K562 (cell line): ENCODE data around the gene PYDC1.
"Not testable (repeated sequence)": the region's sequence is repeated elsewhere in the genome, so short reads cannot be mapped to it uniquely, and the experiment has no call there.

ENCODE experiments used
- KLF1 ChIP-seq: fragments of 450-650 bp; IDR thresholded peaks from 2 replicates; pipeline ENCODE4 v1.6.1; 2016; ENCODE audit warnings: missing genetic modification characterization, missing compliant biosample characterization
- YY1 ChIP-seq, 3 experiments: IDR thresholded peaks; 2 replicates each; pipeline ENCODE4 v1.6.1; 2011; ENCODE audit warnings: low read length in 2 of 3, mild to moderate bottlenecking in 2 of 3, moderate library complexity in 2 of 3, borderline replicate concordance in 1 of 3, control low read depth in 1 of 3, low read depth in 1 of 3; ENCODE audit not compliant: insufficient read depth in 3 of 3, insufficient replicate concordance in 2 of 3, control insufficient read depth in 1 of 3, insufficient read length in 1 of 3; ENCODE audit errors: extremely low read depth in 1 of 3
- TF ChIP-seq, protein P1 (sequence below): fragments of 250-450 bp; sonication (Bioruptor Pico); IDR thresholded peaks from 2 replicates; pipeline ENCODE4 v1.5.0; 2020; ENCODE audit warnings: mild to moderate bottlenecking
- TF ChIP-seq, protein P2 (sequence below): sonication (generic); formaldehyde crosslinking; IDR thresholded peaks from 2 replicates; pipeline ENCODE4 v1.8.1; 2022; ENCODE audit warnings: missing genetic modification reagents
- TF ChIP-seq, protein P3 (sequence below): sonication (generic); formaldehyde crosslinking; IDR thresholded peaks from 2 replicates; pipeline ENCODE4 v1.9.0; 2022; ENCODE audit warnings: mild to moderate bottlenecking, missing genetic modification reagents
- TF ChIP-seq, protein P4 (sequence below): sonication (generic); formaldehyde crosslinking; IDR thresholded peaks from 2 replicates; pipeline ENCODE4 v1.9.0; 2022; ENCODE audit warnings: mild to moderate bottlenecking, missing genetic modification reagents
- TF ChIP-seq, protein P5 (sequence below), 2 experiments: fragments of 450-650 bp; formaldehyde crosslinking in 1 of 2; IDR thresholded peaks; 2 replicates each; pipeline versions ENCODE4 v1.4.0 to v1.6.1; 2014 to 2020; ENCODE audit warnings: mild to moderate bottlenecking in 2 of 2, borderline replicate concordance in 1 of 2, low read depth in 1 of 2

DNA sequence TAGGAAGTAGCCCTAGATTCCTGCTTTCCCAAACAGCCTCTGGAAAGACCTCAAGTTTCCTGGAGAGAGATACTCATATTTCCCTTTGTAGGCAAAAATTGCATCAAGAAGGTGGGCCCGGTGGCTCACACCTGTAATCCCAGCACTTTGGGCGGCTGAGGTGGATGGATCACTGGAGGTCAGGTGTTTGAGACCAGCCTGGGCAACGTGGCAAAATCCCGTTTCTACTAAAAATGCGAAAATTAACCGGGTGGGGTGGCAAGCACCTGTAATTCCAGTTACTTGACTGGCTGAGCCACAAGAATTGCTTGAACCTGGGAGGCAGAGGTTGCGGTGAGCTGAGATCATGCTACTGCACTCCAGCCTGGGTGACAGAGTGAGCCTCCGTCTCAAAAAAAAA lies 16.8 kb downstream of the PYDC1 start:
- TF ChIP-seq, protein P1, sequence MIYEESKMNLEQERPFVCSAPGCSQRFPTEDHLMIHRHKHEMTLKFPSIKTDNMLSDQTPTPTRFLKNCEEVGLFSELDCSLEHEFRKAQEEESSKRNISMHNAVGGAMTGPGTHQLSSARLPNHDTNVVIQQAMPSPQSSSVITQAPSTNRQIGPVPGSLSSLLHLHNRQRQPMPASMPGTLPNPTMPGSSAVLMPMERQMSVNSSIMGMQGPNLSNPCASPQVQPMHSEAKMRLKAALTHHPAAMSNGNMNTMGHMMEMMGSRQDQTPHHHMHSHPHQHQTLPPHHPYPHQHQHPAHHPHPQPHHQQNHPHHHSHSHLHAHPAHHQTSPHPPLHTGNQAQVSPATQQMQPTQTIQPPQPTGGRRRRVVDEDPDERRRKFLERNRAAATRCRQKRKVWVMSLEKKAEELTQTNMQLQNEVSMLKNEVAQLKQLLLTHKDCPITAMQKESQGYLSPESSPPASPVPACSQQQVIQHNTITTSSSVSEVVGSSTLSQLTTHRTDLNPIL: not testable (repeated sequence)
- TF ChIP-seq, protein P2, sequence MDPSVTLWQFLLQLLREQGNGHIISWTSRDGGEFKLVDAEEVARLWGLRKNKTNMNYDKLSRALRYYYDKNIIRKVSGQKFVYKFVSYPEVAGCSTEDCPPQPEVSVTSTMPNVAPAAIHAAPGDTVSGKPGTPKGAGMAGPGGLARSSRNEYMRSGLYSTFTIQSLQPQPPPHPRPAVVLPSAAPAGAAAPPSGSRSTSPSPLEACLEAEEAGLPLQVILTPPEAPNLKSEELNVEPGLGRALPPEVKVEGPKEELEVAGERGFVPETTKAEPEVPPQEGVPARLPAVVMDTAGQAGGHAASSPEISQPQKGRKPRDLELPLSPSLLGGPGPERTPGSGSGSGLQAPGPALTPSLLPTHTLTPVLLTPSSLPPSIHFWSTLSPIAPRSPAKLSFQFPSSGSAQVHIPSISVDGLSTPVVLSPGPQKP: not testable (repeated sequence)
- TF ChIP-seq, protein P3, sequence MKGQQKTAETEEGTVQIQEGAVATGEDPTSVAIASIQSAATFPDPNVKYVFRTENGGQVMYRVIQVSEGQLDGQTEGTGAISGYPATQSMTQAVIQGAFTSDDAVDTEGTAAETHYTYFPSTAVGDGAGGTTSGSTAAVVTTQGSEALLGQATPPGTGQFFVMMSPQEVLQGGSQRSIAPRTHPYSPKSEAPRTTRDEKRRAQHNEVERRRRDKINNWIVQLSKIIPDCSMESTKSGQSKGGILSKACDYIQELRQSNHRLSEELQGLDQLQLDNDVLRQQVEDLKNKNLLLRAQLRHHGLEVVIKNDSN: not testable (repeated sequence)
- TF ChIP-seq, protein P4, sequence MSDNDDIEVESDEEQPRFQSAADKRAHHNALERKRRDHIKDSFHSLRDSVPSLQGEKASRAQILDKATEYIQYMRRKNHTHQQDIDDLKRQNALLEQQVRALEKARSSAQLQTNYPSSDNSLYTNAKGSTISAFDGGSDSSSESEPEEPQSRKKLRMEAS (CRISPR knock-in tag): not testable (repeated sequence)
- TF ChIP-seq, protein P5, sequence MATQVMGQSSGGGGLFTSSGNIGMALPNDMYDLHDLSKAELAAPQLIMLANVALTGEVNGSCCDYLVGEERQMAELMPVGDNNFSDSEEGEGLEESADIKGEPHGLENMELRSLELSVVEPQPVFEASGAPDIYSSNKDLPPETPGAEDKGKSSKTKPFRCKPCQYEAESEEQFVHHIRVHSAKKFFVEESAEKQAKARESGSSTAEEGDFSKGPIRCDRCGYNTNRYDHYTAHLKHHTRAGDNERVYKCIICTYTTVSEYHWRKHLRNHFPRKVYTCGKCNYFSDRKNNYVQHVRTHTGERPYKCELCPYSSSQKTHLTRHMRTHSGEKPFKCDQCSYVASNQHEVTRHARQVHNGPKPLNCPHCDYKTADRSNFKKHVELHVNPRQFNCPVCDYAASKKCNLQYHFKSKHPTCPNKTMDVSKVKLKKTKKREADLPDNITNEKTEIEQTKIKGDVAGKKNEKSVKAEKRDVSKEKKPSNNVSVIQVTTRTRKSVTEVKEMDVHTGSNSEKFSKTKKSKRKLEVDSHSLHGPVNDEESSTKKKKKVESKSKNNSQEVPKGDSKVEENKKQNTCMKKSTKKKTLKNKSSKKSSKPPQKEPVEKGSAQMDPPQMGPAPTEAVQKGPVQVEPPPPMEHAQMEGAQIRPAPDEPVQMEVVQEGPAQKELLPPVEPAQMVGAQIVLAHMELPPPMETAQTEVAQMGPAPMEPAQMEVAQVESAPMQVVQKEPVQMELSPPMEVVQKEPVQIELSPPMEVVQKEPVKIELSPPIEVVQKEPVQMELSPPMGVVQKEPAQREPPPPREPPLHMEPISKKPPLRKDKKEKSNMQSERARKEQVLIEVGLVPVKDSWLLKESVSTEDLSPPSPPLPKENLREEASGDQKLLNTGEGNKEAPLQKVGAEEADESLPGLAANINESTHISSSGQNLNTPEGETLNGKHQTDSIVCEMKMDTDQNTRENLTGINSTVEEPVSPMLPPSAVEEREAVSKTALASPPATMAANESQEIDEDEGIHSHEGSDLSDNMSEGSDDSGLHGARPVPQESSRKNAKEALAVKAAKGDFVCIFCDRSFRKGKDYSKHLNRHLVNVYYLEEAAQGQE (IDR thresholded peaks at IDR 0.05; ENCODE audit: borderline replicate concordance): not testable (repeated sequence)
- TF ChIP-seq, protein P5 (CRISPR knock-in tag; IDR thresholded peaks at IDR 0.05; ENCODE audit: low read depth): not testable (repeated sequence)
- TF ChIP-seq YY1 (IDR thresholded peaks at IDR 0.05; ENCODE audit: borderline replicate concordance in 1 of 3, control insufficient read depth in 1 of 3, extremely low read depth in 1 of 3, insufficient read depth in 3 of 3, insufficient read length in 1 of 3, insufficient replicate concordance in 2 of 3, low read depth in 1 of 3, low read length in 2 of 3); KLF1 (tag): not testable (repeated sequence)
